ENCODE results near the gene ZIC1.

ZIC1 gene

GRCh38 chr3:147423537-147423797, 14.3 kb downstream of the ZIC1 start:
- H3K36me3 ChIP-seq (replicated peaks; ENCODE audit: insufficient read depth, low read length), result no peaks in the 10 kb centered on the region
- no peak for DNase-seq
- H3K4me2 ChIP-seq (ENCODE audit: low read depth, low read length), result no peak overlapping the region
- H3K9me3 ChIP-seq (replicated peaks; ENCODE audit: insufficient read depth, low read length), result no peaks in the 10 kb centered on the region
- no peak overlapping the region for H3K27ac ChIP-seq (ENCODE audit: low read length)
- no peak overlapping the region for H3K4me3 ChIP-seq (ENCODE audit: low read length)
- no peaks in the 10 kb centered on the region for H3K9me2 ChIP-seq (replicated peaks; ENCODE audit: insufficient read depth, low read length)
- H3K9ac ChIP-seq (ENCODE audit: low read length), result no peak overlapping the region
- H3K4me1 ChIP-seq (ENCODE audit: low read length), result peaks cover 9% of the 10 kb centered on the region; the same call in 1 of the 2 replicates
- H3K79me2 ChIP-seq (ENCODE audit: low read length), result no peaks in the 10 kb centered on the region
- no peak overlapping the region for H2AFZ ChIP-seq (ENCODE audit: low read length)
- no peaks in the 10 kb centered on the region for H3F3A ChIP-seq (ENCODE audit: insufficient read depth, low read length)
- no peaks in the 10 kb centered on the region for H4K20me1 ChIP-seq (ENCODE audit: insufficient read depth, low read length)
- no peaks in the 10 kb centered on the region for H3K27me3 ChIP-seq (replicated peaks; ENCODE audit: insufficient read depth, low read length)
- TF ChIP-seq CTCF (IDR thresholded peaks at IDR 0.05; ENCODE audit: low read length) (no peak), EZH2 (optimal IDR thresholded peaks at IDR 0.05; ENCODE audit: low read depth, low read length) (no peak), EZH2phosphoT487 (IDR thresholded peaks at IDR 0.05; ENCODE audit: low read length) (no peak)

- Histone ChIP-seq H4K20me1 (ENCODE audit: insufficient read depth, low read length) (no peaks in the 10 kb centered on the region), H3K4me1 (ENCODE audit: low read length) (peaks cover 6% of the 10 kb centered on the region; the same call in 1 of the 2 replicates), H3K9me3 (replicated peaks; ENCODE audit: insufficient read depth, low read length) (no peaks in the 10 kb centered on the region), H3F3A (ENCODE audit: insufficient read depth, low read length) (no peaks in the 10 kb centered on the region), H3K9me2 (replicated peaks; ENCODE audit: insufficient read depth, low read length) (no peaks in the 10 kb centered on the region), H3K4me3 (ENCODE audit: low read length) (no peak overlapping the region), H3K9ac (ENCODE audit: low read length) (no peak overlapping the region), H2AFZ (ENCODE audit: low read length) (no peak overlapping the region), H3K4me2 (ENCODE audit: low read depth, low read length) (no peak overlapping the region), H3K36me3 (replicated peaks; ENCODE audit: insufficient read depth, low read length) (no peaks in the 10 kb centered on the region), H3K79me2 (ENCODE audit: low read length) (no peaks in the 10 kb centered on the region), H3K27me3 (replicated peaks; ENCODE audit: insufficient read depth, low read length) (no peaks in the 10 kb centered on the region), H3K27ac (ENCODE audit: low read length) (no peak overlapping the region)
- DNase-seq, result no peak
- no peak for TF ChIP-seq EZH2phosphoT487 (IDR thresholded peaks at IDR 0.05; ENCODE audit: low read length)
- TF ChIP-seq EZH2 (optimal IDR thresholded peaks at IDR 0.05; ENCODE audit: low read depth, low read length), result no peak
- no peak for TF ChIP-seq CTCF (IDR thresholded peaks at IDR 0.05; ENCODE audit: low read length)
Measured at GRCh38 chr3:147423798-147424580, 14.8 kb downstream of the ZIC1 start.

- no peak for DNase-seq
- no peaks in the 10 kb centered on the region for H4K20me1 ChIP-seq (ENCODE audit: insufficient read depth, low read length)
- no peak overlapping the region for H3K27ac ChIP-seq (ENCODE audit: low read length)
- H3K4me1 ChIP-seq (ENCODE audit: low read length), result no peaks in the 10 kb centered on the region
- H3K4me3 ChIP-seq (ENCODE audit: low read length), result no peak overlapping the region
- H3K27me3 ChIP-seq (replicated peaks; ENCODE audit: insufficient read depth, low read length), result no peaks in the 10 kb centered on the region
- no peaks in the 10 kb centered on the region for H3F3A ChIP-seq (ENCODE audit: insufficient read depth, low read length)
- H3K79me2 ChIP-seq (ENCODE audit: low read length), result no peaks in the 10 kb centered on the region
- H3K36me3 ChIP-seq (replicated peaks; ENCODE audit: insufficient read depth, low read length), result no peaks in the 10 kb centered on the region
- H2AFZ ChIP-seq (ENCODE audit: low read length), result no peak overlapping the region
- H3K9me2 ChIP-seq (replicated peaks; ENCODE audit: insufficient read depth, low read length), result no peaks in the 10 kb centered on the region
- no peak overlapping the region for H3K4me2 ChIP-seq (ENCODE audit: low read depth, low read length)
- TF ChIP-seq EZH2phosphoT487 (IDR thresholded peaks at IDR 0.05; ENCODE audit: low read length) (no peak), CTCF (IDR thresholded peaks at IDR 0.05; ENCODE audit: low read length) (no peak), EZH2 (optimal IDR thresholded peaks at IDR 0.05; ENCODE audit: low read depth, low read length) (no peak)
- no peak overlapping the region for H3K9ac ChIP-seq (ENCODE audit: low read length)
- H3K9me3 ChIP-seq (replicated peaks; ENCODE audit: insufficient read depth, low read length), result no peaks in the 10 kb centered on the region
Measured at GRCh38 chr3:147424581-147425387, 15.6 kb downstream of the ZIC1 start.

Data from MM.1S (cell line).